ENCODE data around the gene TECPR1. TPM values are rescaled to one million over a fixed set of nuclear protein-coding genes. Genes with fewer than 3 reads are reported as not detected.

The TECPR1 gene
- total RNA-seq, 4 donors from 2014 or later: 33.8 to 74.1 (median 44.1) TPM

DNA sequence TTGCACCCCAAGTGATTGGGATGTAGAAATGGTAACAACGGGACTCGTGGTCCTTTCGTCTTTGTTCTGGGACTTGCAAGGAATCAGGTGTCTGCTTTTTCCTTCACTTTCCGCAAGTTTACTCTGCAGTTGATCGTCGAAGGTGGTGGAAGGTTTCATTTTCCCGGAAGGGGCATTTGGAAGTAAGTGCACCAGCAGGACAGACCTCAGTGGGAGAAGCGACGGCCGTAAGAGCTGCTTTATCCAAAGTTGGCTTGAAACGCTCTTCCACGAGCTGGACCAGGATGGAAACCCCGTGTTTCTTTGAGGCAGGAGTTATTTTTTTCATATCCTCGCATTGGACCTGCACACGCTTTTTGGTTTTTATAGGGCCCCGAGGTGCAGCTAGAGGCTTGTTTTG, 30.7 kb upstream of the TECPR1 start:
- Histone ChIP-seq H3K4me1 (peaks cover 20 to 58% (median 29%) of the 10 kb centered on the region in 4 donors), H3K9me3 (no peaks in the 10 kb centered on the region), H3K36me3 (no peaks in the 10 kb centered on the region), H3K27ac (peak overlapping the region; percentile 85 to 99 (median 92)), H3K4me3 (peak overlapping the region; percentile 69 to 99 (median 91)), H3K27me3 (no peaks in the 10 kb centered on the region)
- DNase-seq: no peak
- TF ChIP-seq CTCF (IDR thresholded peaks at IDR 0.05) (no peak), POLR2A (IDR thresholded peaks at IDR 0.05) (no peak)

DNA sequence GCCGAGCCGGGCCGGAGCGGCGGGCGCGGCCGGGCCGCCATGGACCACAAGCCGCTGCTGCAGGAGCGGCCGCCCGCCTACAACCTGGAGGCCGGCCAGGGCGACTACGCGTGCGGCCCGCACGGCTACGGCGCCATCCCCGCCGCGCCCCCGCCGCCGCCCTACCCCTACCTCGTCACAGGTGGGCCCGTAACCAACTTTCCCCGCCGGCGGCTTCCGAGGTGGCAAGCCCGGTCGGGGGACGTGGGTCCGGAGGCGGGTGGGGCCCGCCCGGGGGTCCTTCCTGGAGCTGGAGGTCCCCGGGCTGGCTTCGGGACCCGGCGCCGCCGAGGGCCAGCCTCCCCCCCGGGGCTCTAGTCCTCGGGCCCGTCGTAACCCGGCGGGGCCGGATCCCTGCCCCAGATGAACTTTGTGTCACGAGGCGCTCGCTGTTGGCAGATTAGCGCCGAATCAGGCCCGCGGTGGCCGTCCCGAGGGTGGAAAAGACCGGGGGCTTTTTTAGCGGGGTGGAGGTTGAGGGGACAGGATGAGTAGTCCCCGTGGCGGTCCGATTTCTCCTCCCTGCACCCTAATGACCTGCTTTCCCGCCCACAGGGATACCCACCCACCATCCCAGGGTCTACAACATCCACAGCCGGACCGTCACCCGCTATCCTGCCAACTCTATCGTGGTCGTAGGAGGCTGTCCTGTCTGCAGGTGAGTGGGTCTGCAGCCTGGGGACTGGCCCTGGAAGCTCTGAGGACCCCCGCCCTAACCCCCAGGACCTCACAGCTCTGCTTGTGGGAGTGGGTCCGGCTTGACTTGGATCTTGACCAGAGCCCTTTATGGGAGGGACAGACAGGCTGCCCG, 29.9 kb upstream of the TECPR1 start:
- peaks cover 20 to 50% (median 27%) of the 10 kb centered on the region in 4 donors for H3K4me1 ChIP-seq
- TF ChIP-seq POLR2A (IDR thresholded peaks at IDR 0.05): peak in 1 of 2 donors; percentile 42
- TF ChIP-seq CTCF (IDR thresholded peaks at IDR 0.05): no peak
- H3K9me3 ChIP-seq: no peaks in the 10 kb centered on the region
- H3K4me3 ChIP-seq: peak overlapping the region; percentile 69 to 99 (median 91)
- peak overlapping the region; percentile 85 to 99 (median 92) for H3K27ac ChIP-seq
- no peaks in the 10 kb centered on the region for H3K36me3 ChIP-seq
- no peaks in the 10 kb centered on the region for H3K27me3 ChIP-seq
- peak in 2 of 3 donors; percentile 61 to 74 for DNase-seq

GRCh38 chr7:98280791-98281756, 29.0 kb upstream of the TECPR1 start, which contains the start of gene BRI3:
Gene BRI3 (plus strand): TSS chr7:98281686. CDS start chr7:98281796, 110 bp downstream.
- peaks cover 12 to 46% (median 27%) of the 10 kb centered on the region in 4 donors for H3K4me1 ChIP-seq
- TF ChIP-seq POLR2A (IDR thresholded peaks at IDR 0.05) (peak; percentile 97), CTCF (IDR thresholded peaks at IDR 0.05) (peak in 3 of 6 experiments; percentile 14 to 34 (median 25))
- no peaks in the 10 kb centered on the region for H3K27me3 ChIP-seq
- H3K36me3 ChIP-seq: no peaks in the 10 kb centered on the region
- peak within 1 kb of the TSS; percentile 85 to 99 (median 92) for H3K27ac ChIP-seq
- H3K4me3 ChIP-seq: peak within 1 kb of the TSS; percentile 69 to 99 (median 91)
- no peaks in the 10 kb centered on the region for H3K9me3 ChIP-seq
- peak; percentile 94 to 97 (median 97) for DNase-seq

GRCh38 chr7:98280296-98280695, 28.3 kb upstream of the TECPR1 start:
- DNase-seq: no peak
- no peaks in the 10 kb centered on the region for H3K27me3 ChIP-seq
- no peaks in the 10 kb centered on the region for H3K9me3 ChIP-seq
- peak overlapping the region; percentile 69 to 99 (median 91) for H3K4me3 ChIP-seq
- H3K27ac ChIP-seq: peak overlapping the region; percentile 76 to 99 (median 91)
- H3K36me3 ChIP-seq: no peaks in the 10 kb centered on the region
- H3K4me1 ChIP-seq: peaks cover 4 to 38% (median 24%) of the 10 kb centered on the region in 4 donors
- no peak for TF ChIP-seq POLR2A (IDR thresholded peaks at IDR 0.05)
- TF ChIP-seq CTCF (IDR thresholded peaks at IDR 0.05): no peak

DNA sequence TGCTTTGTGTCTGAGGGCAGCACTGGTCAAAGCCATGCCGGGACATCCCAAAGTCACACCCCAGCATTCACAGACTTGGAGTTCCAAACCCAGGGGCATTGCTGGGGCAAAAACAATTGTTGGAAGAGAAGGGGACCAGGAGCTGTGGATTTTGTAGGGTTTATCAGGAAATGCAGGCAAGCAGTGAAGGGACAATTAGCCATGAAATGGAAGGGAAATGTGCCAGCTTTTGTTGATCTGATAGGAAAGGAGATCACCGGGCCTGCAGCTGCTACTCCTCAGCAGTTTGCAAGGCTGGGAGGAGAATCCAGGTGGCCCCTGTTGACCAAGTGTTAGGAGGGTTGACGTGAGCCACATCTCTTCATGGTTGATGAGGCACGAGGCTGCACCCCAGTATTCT, 26.9 kb upstream of the TECPR1 start:
- H3K27ac ChIP-seq: no peak overlapping the region
- H3K27me3 ChIP-seq: no peaks in the 10 kb centered on the region
- no peaks in the 10 kb centered on the region for H3K9me3 ChIP-seq
- H3K36me3 ChIP-seq: no peaks in the 10 kb centered on the region
- H3K4me3 ChIP-seq: no peak overlapping the region
- TF ChIP-seq POLR2A (IDR thresholded peaks at IDR 0.05) (no peak), CTCF (IDR thresholded peaks at IDR 0.05) (no peak)
- no peak for DNase-seq
- H3K4me1 ChIP-seq: peaks cover 0 to 25% (median 16%) of the 10 kb centered on the region in 4 donors
